ENCODE results near the gene ZBTB11.
"Not testable (repeated sequence)": the region's sequence is repeated elsewhere in the genome, so short reads cannot be mapped to it uniquely, and the experiment has no call there.

The ZBTB11 gene

GRCh38 chr3:101676765-101677435 lies at the start of gene ZBTB11:
Gene ZBTB11 (minus strand): TSS chr3:101677132. CDS start chr3:101676914, 218 bp downstream.
- DNase-seq: peak; percentile 100

GRCh38 chr3:101725890-101726275 lies 49.0 kb upstream of the ZBTB11 start:
- DNase-seq: no peak

- DNase-seq: peak; percentile 46
Measured at GRCh38 chr3:101725194-101725889, 48.4 kb upstream of the ZBTB11 start.

GRCh38 chr3:101724329-101725193 lies 47.6 kb upstream of the ZBTB11 start, which contains the start of gene CEP97:
Gene CEP97 (plus strand): TSS chr3:101724614. CDS start chr3:101724677, 63 bp downstream.
- peak; percentile 85 for DNase-seq

GRCh38 chr3:101722394-101723173 lies 45.7 kb upstream of the ZBTB11 start:
- no peak for DNase-seq

GRCh38 chr3:101720851-101721840 lies 44.2 kb upstream of the ZBTB11 start:
- DNase-seq: no peak

- no peak for DNase-seq
Measured at GRCh38 chr3:101719604-101720185, 42.8 kb upstream of the ZBTB11 start.

GRCh38 chr3:101718455-101718854 lies 41.5 kb upstream of the ZBTB11 start:
- DNase-seq: no peak

GRCh38 chr3:101709126-101709525 lies 32.2 kb upstream of the ZBTB11 start:
- DNase-seq: no peak

GRCh38 chr3:101704639-101705038 lies 27.7 kb upstream of the ZBTB11 start:
- not testable (repeated sequence) for DNase-seq

GRCh38 chr3:101703169-101703568 lies 26.2 kb upstream of the ZBTB11 start:
- DNase-seq: no peak

- DNase-seq: no peak
Measured at GRCh38 chr3:101702726-101703125, 25.8 kb upstream of the ZBTB11 start.

GRCh38 chr3:101701696-101702634 lies 25.0 kb upstream of the ZBTB11 start:
- DNase-seq: no peak

GRCh38 chr3:101695779-101696372 lies 18.9 kb upstream of the ZBTB11 start:
- DNase-seq: no peak

GRCh38 chr3:101694836-101695235 lies 17.9 kb upstream of the ZBTB11 start:
- not testable (repeated sequence) for DNase-seq

- DNase-seq: not testable (repeated sequence)
Measured at GRCh38 chr3:101693540-101693939, 16.6 kb upstream of the ZBTB11 start.

- DNase-seq: not testable (repeated sequence)
Measured at GRCh38 chr3:101691685-101692671, 15.0 kb upstream of the ZBTB11 start.

- no peak for DNase-seq
Measured at GRCh38 chr3:101690972-101691371, 14.0 kb upstream of the ZBTB11 start.
